GM12878 (cell line): ENCODE data around the gene CCDC70. TPM values are rescaled to one million over a fixed set of nuclear protein-coding genes. Genes with fewer than 3 reads are reported as not detected.

ENCODE experiments used
- ATAC-seq: fragments of 200-7000 bp; cut with Tn5 transposase; 3 replicates; pipeline ENCODE4 v1.9.1; 2020; ENCODE audit warnings: mild to moderate bottlenecking, moderate library complexity
- BruUV-seq: library from RNA; stranded (reverse); fragments of 400-500 nt; replicated peaks from 2 replicates; lab custom pipeline; 2021; lab: Mats Ljungman, UMichigan
- CTCF ChIA-PET: fragments of 300-600 bp; sonication (Branson Sonifier 250); formaldehyde crosslinking; extraction: SDS; loops from one replicate; lab custom pipeline; 2021; ENCODE audit warnings: inconsistent platforms; lab: Yijun Ruan, JAX
- POLR2A ChIA-PET: fragments of 350-600 bp; formaldehyde crosslinking; extraction: SDS; loops from one replicate; lab custom pipeline; 2021; ENCODE audit warnings: inconsistent platforms; lab: Charles Lee
- RAD21 ChIA-PET: fragments of 300-600 bp; sonication (Branson Sonifier 250); formaldehyde crosslinking; loops from one replicate; lab custom pipeline; 2023; ENCODE audit warnings: antibody characterized with exemption; ENCODE audit not compliant: unreplicated experiment; lab: Charles Lee
- SMC1A ChIA-PET: fragments of 300-600 bp; sonication (Branson Sonifier 250); formaldehyde crosslinking; loops from one replicate; lab custom pipeline; 2023; ENCODE audit not compliant: unreplicated experiment, uncharacterized antibody; lab: Charles Lee
- DNase-seq: peaks from one replicate; pipeline ENCODE4 v3.0.0-alpha.2; 2011; ENCODE audit warnings: low read depth, low spot score
- FAIRE-seq: peaks from 3 replicates; lab custom pipeline; 2011; peaks lifted over from hg19 to GRCh38; lab: Jason Lieb, UNC
- H2AFZ ChIP-seq: 2 replicates; pipeline ENCODE4 v1.6.0; 2011; ENCODE audit warnings: low read depth, low read length, control low read depth; ENCODE audit not compliant: control insufficient read depth
- H3K27ac ChIP-seq: 2 replicates; pipeline ENCODE4 v1.5.1; 2011; ENCODE audit warnings: control low read depth; ENCODE audit not compliant: control insufficient read depth, insufficient read depth
- H3K27me3 ChIP-seq, 2 experiments: replicated peaks in 1 of 2; 2 replicates each; pipeline versions ENCODE4 v1.6.0 to v1.6.1; 2011; ENCODE audit warnings: low read length in 1 of 2; ENCODE audit not compliant: control insufficient read depth in 2 of 2, insufficient read depth in 2 of 2
- H3K36me3 ChIP-seq, 2 experiments: 2 replicates each; pipeline ENCODE4 v1.5.1; 2011; ENCODE audit warnings: low read length in 1 of 2; ENCODE audit not compliant: control insufficient read depth in 2 of 2, insufficient read depth in 2 of 2
- H3K4me1 ChIP-seq: 2 replicates; pipeline ENCODE4 v1.6.1; 2011; ENCODE audit warnings: mild to moderate bottlenecking, low read length, moderate library complexity, mixed read lengths; ENCODE audit not compliant: control insufficient read depth, insufficient read depth
- H3K4me2 ChIP-seq: 2 replicates; pipeline ENCODE4 v1.6.0; 2011; ENCODE audit warnings: control low read depth; ENCODE audit not compliant: control insufficient read depth, insufficient read depth
- H3K4me3 ChIP-seq: fragments of 200-600 bp; sonication (generic); 2 replicates; pipeline ENCODE4 v1.5.1; 2016
- H3K79me2 ChIP-seq: 2 replicates; pipeline ENCODE4 v1.6.0; 2011; ENCODE audit warnings: low read length; ENCODE audit not compliant: control insufficient read depth, insufficient read depth
- H3K9ac ChIP-seq: 2 replicates; pipeline ENCODE4 v1.8.0; 2011; ENCODE audit warnings: low read length, control low read depth, mixed read lengths; ENCODE audit not compliant: control insufficient read depth, insufficient read depth
- H3K9me3 ChIP-seq: replicated peaks from 3 replicates; pipeline ENCODE4 v1.5.1; 2011; ENCODE audit warnings: mild to moderate bottlenecking, low read length; ENCODE audit not compliant: control insufficient read depth, insufficient read depth
- H4K20me1 ChIP-seq: 2 replicates; pipeline ENCODE4 v1.6.0; 2011; ENCODE audit not compliant: control insufficient read depth, insufficient read depth
- CBX5 ChIP-seq: sonication (generic); IDR thresholded peaks from 2 replicates; pipeline ENCODE4 v1.6.1; 2016; ENCODE audit warnings: low read depth, moderate library complexity, mild to moderate bottlenecking, inconsistent platforms
- HDAC2 ChIP-seq: fragments of 200-600 bp; sonication (generic); IDR thresholded peaks from 2 replicates; pipeline ENCODE4 v1.6.1; 2017
- KLF5 ChIP-seq: fragments of 450-650 bp; IDR thresholded peaks from 2 replicates; pipeline ENCODE4 v1.6.1; 2014; ENCODE audit warnings: mild to moderate bottlenecking; ENCODE audit not compliant: partially characterized antibody
- MEF2B ChIP-seq: fragments of 450-650 bp; IDR thresholded peaks from 2 replicates; pipeline ENCODE4 v1.6.1; 2018; ENCODE audit warnings: mild to moderate bottlenecking, moderate library complexity; ENCODE audit not compliant: partially characterized antibody, poor library complexity, severe bottlenecking
- MTA3 ChIP-seq: IDR thresholded peaks from 2 replicates; pipeline ENCODE4 v1.6.1; 2012; ENCODE audit warnings: low read length, inconsistent platforms, borderline replicate concordance
- MXI1 ChIP-seq: fragments of 150-350 bp; IDR thresholded peaks from 2 replicates; pipeline ENCODE4 v1.6.1; 2011; ENCODE audit warnings: low read depth, mild to moderate bottlenecking, inconsistent platforms, low read length, improper control_type of control experiment
- MYB ChIP-seq: fragments of 150-350 bp; IDR thresholded peaks from 2 replicates; pipeline ENCODE4 v1.6.1; 2014; ENCODE audit warnings: mild to moderate bottlenecking, low read depth, low read length, borderline replicate concordance
- POLR2AphosphoS5 ChIP-seq: IDR thresholded peaks from 2 replicates; pipeline ENCODE4 v1.6.1; 2011; ENCODE audit warnings: mild to moderate bottlenecking, low read length, inconsistent platforms
- POU2F2 ChIP-seq: IDR thresholded peaks from 3 replicates; pipeline ENCODE4 v1.6.1; 2011; ENCODE audit warnings: low read depth, mild to moderate bottlenecking, low read length, borderline replicate concordance
- SIX5 ChIP-seq: IDR thresholded peaks from 2 replicates; pipeline ENCODE4 v1.6.1; 2011; ENCODE audit warnings: mild to moderate bottlenecking, low read depth, low read length, moderate library complexity; ENCODE audit not compliant: severe bottlenecking
- SMC3 ChIP-seq: IDR thresholded peaks from 2 replicates; pipeline ENCODE4 v1.6.1; 2011; ENCODE audit warnings: low read length, improper control_type of control experiment, borderline replicate concordance
- YY1 ChIP-seq: IDR thresholded peaks from 2 replicates; pipeline ENCODE4 v1.6.1; 2011; ENCODE audit warnings: low read depth, mild to moderate bottlenecking, low read length
- WGBS: methylation state at CpG from one replicate; pipeline ENCODE4 v1.1.6; 2016; ENCODE audit warnings: low lambda C conversion rate; ENCODE audit not compliant: insufficient replicate concordance, insufficient coverage; ENCODE audit errors: missing lambda C conversion rate; 5-methylcytosine and 5-hydroxymethylcytosine counted together
- in situ Hi-C: fragments of 300-500 bp; cut with MboI; formaldehyde crosslinking; loops from 9 replicates; pipeline ENCODE4 v1.14.3; 2018; ENCODE audit warnings: mixed read lengths
- intact Hi-C: fragments of 100-400 bp; cut with micrococcal nuclease; formaldehyde crosslinking; loops from one replicate; pipeline ENCODE4 v1.14.2; 2022; ENCODE audit not compliant: unreplicated experiment
- polyA plus RNA-seq, 11 experiments: library from polyadenylated mRNA; depleted of rRNA in 4 of 11; unstranded in 6 of 11; stranded (reverse) in 5 of 11; fragments of >200 nt; fragmentation: Nextera tagmentation in 4 of 11; fragmentation: Illumina TruSeq in 1 of 11; extraction: Ambion mirVana in 4 of 11; extraction: Trizol in 1 of 11; gene quantifications; 1 replicate in 1 of 11; 2 replicates in 10 of 11; pipeline versions ENCODE4 v1.2.1 to v1.2.3, GENCODE V29; 2011 to 2016; ENCODE audit warnings: inconsistent platforms in 2 of 11, missing spikeins in 2 of 11, low read depth in 1 of 11
- total RNA-seq, 4 experiments: library from RNA; depleted of rRNA in 3 of 4; stranded (reverse); fragments of >200 nt in 3 of 4; fragmentation: Illumina TruSeq in 1 of 4; extraction: Trizol in 1 of 4; gene quantifications; 2 replicates each; pipeline versions ENCODE4 v1.2.1 to v1.2.3, GENCODE V29; 2013 to 2021
- TF ChIP-seq, protein P1 (sequence below): fragments of 450-650 bp; conservative IDR thresholded peaks from 2 replicates; pipeline ENCODE4 v1.6.1; 2017; ENCODE audit warnings: mild to moderate bottlenecking, moderate library complexity
- TF ChIP-seq, protein P2 (sequence below): IDR thresholded peaks from 2 replicates; pipeline ENCODE4 v1.6.1; 2012; ENCODE audit warnings: improper control_type of control experiment, low read depth, low read length; ENCODE audit not compliant: insufficient replicate concordance

The CCDC70 gene
- total and polyA plus RNA-seq, 10 of the 15 experiments (the other 5 are each of a cell fraction or from before 2014, with no cell fraction given), result not detected

DNA sequence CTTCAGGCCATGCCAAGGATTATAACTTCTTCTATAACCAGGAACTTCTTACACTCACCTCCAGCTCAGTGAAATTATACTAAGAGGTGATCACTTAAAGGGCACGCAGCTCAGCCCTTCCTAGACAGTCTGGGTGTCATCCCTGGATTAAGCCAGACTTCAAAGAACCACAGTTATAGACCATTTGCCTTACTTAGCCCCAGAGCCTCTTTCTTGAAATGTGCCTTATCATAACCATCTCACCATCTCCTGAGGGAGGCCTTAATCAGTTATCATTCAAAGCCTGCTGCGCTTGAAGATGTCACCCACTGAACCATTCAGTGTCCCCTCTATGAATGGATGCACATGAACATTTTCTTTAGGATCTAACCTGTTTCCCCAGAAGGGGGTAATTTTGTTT is 47.7 kb upstream of the CCDC70 start (continued):
- TF ChIP-seq HDAC2, result no peak
- no peak for TF ChIP-seq YY1
- no peak for TF ChIP-seq KLF5
- TF ChIP-seq SIX5, result no peak
- no peak for TF ChIP-seq CBX5
- TF ChIP-seq POLR2AphosphoS5, result no peak
- TF ChIP-seq MYB, result no peak
- TF ChIP-seq MTA3, result no peak

DNA sequence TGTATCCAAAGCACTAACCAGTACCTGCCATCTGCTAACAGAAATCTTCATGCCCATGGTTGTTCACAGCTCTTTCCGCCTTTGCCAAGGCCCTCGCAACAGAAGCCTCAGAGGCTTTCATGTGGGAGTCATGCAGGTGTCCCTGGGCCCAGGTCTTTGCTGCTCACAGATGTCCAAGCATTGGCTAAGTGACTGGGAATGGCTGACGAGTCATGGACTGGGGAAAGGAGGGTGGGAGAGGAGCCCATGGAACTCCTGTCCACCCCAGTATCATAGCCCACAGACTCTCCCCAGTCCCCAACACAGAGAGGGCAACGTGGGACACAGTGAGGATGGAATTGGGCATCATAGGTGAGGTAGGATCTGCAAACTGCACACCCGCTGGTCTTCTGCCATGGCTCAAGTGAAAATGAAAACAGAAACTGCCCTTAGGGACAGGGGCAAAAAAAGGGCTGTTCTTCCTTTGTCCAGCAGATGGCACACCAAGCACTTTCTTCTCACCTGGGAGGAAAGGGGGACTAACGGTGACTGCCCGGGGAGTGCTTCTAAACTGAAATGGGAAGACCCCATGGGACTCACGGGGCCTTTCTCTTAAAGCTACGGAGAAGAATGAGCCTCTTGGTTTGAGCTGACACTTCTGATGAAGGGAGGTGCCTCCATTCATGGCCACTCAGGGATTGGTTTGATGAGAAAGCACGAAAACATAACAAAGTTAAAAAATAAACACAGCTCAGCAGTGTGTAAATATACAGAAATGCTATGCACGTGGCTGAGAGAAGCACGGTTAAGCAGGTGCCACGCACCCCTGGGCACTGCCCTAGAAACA is 46.7 kb upstream of the CCDC70 start:
- DNase-seq, result no peak
- Histone ChIP-seq H3K36me3 (no peaks in the 10 kb centered on the region), H3K4me2 (peak overlapping the region; percentile 93), H3K4me1 (peaks cover 32% of the 10 kb centered on the region), H3K9me3 (no peaks in the 10 kb centered on the region), H3K27ac (peak overlapping the region; percentile 28), H3K9ac (peak overlapping the region; percentile 50), H3K79me2 (no peaks in the 10 kb centered on the region), H2AFZ (peak overlapping the region; percentile 95), H3K27me3 (no peaks in the 10 kb centered on the region), H4K20me1 (no peaks in the 10 kb centered on the region), H3K4me3 (peak overlapping the region; percentile 24; the same call in 1 of the 2 replicates)
- ChIA-PET POLR2A (interaction anchor here (0.7 to 1.3 kb wide), 4 partner anchors 12 to 379 kb away, joined by 3 to 4 read pairs (median 3); no protein-coding TSS in a partner anchor), SMC1A (interaction anchor here (0.5 to 5.0 kb wide), 30 partner anchors 8 to 455 kb away, joined by 3 to 85 read pairs (median 4); partner anchors contain the start of gene NEK5), RAD21 (interaction anchor here (0.6 to 6.5 kb wide), 21 partner anchors 8 to 635 kb away, joined by 3 to 75 read pairs (median 4); partner anchors contain the start of genes ALG11, INTS6 and VPS36), CTCF (interaction anchor here (0.5 to 5.0 kb wide), 48 partner anchors 8 to 690 kb away, joined by 3 to 180 read pairs (median 5); partner anchors contain the start of genes ALG11, CCDC70, NEK5 and TMEM272)
- 28% methylated on average over 13 of the region's 13 CpGs for WGBS
- ATAC-seq, result peak; percentile 80
- intact Hi-C loops (loop anchor here (1.0 to 10.0 kb wide), 6 partner anchors 17 to 640 kb away; partner anchors contain the start of genes CKAP2 and VPS36), in situ Hi-C loops (no loop called here)
- BruUV-seq, result no TSS peak
- FAIRE-seq, result peak; percentile 59
- TF ChIP-seq, protein P1, sequence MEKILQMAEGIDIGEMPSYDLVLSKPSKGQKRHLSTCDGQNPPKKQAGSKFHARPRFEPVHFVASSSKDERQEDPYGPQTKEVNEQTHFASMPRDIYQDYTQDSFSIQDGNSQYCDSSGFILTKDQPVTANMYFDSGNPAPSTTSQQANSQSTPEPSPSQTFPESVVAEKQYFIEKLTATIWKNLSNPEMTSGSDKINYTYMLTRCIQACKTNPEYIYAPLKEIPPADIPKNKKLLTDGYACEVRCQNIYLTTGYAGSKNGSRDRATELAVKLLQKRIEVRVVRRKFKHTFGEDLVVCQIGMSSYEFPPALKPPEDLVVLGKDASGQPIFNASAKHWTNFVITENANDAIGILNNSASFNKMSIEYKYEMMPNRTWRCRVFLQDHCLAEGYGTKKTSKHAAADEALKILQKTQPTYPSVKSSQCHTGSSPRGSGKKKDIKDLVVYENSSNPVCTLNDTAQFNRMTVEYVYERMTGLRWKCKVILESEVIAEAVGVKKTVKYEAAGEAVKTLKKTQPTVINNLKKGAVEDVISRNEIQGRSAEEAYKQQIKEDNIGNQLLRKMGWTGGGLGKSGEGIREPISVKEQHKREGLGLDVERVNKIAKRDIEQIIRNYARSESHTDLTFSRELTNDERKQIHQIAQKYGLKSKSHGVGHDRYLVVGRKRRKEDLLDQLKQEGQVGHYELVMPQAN, result no peak
- TF ChIP-seq, protein P2, sequence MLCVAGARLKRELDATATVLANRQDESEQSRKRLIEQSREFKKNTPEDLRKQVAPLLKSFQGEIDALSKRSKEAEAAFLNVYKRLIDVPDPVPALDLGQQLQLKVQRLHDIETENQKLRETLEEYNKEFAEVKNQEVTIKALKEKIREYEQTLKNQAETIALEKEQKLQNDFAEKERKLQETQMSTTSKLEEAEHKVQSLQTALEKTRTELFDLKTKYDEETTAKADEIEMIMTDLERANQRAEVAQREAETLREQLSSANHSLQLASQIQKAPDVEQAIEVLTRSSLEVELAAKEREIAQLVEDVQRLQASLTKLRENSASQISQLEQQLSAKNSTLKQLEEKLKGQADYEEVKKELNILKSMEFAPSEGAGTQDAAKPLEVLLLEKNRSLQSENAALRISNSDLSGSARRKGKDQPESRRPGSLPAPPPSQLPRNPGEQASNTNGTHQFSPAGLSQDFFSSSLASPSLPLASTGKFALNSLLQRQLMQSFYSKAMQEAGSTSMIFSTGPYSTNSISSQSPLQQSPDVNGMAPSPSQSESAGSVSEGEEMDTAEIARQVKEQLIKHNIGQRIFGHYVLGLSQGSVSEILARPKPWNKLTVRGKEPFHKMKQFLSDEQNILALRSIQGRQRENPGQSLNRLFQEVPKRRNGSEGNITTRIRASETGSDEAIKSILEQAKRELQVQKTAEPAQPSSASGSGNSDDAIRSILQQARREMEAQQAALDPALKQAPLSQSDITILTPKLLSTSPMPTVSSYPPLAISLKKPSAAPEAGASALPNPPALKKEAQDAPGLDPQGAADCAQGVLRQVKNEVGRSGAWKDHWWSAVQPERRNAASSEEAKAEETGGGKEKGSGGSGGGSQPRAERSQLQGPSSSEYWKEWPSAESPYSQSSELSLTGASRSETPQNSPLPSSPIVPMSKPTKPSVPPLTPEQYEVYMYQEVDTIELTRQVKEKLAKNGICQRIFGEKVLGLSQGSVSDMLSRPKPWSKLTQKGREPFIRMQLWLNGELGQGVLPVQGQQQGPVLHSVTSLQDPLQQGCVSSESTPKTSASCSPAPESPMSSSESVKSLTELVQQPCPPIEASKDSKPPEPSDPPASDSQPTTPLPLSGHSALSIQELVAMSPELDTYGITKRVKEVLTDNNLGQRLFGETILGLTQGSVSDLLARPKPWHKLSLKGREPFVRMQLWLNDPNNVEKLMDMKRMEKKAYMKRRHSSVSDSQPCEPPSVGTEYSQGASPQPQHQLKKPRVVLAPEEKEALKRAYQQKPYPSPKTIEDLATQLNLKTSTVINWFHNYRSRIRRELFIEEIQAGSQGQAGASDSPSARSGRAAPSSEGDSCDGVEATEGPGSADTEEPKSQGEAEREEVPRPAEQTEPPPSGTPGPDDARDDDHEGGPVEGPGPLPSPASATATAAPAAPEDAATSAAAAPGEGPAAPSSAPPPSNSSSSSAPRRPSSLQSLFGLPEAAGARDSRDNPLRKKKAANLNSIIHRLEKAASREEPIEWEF, result no peak
- peak; percentile 49; the same call in 1 of the 2 replicates for TF ChIP-seq MXI1
- TF ChIP-seq MEF2B, result peak; percentile 64
- TF ChIP-seq POU2F2, result peak; percentile 29; the same call in 1 of the 3 replicates
- TF ChIP-seq SMC3, result peak; percentile 84
